GM20431 (cell line): ENCODE measurements around the gene UPK3B.
"Not testable (repeated sequence)": the region's sequence is repeated elsewhere in the genome, so short reads cannot be mapped to it uniquely, and the experiment has no call there.

Source experiments
- in situ Hi-C: fragments of 300-500 bp; cut with MseI, MboI; formaldehyde crosslinking; loops from one replicate; pipeline ENCODE4 v1.15.0; 2020; ENCODE audit warnings: low sequenced_read_pairs; ENCODE audit not compliant: unreplicated experiment

Gene UPK3B

GRCh38 chr7:76512941-76513816 lies 2.8 kb downstream of the UPK3B start:
- in situ Hi-C loops: no loop called here

- in situ Hi-C loops: no loop called here
Measured at GRCh38 chr7:76513817-76514799, 3.8 kb downstream of the UPK3B start.

- in situ Hi-C loops: no loop called here
Measured at GRCh38 chr7:76514926-76515771, 4.8 kb downstream of the UPK3B start.

- in situ Hi-C loops: no loop called here
Measured at GRCh38 chr7:76515999-76516443, 5.7 kb downstream of the UPK3B start.

- in situ Hi-C loops: not testable (repeated sequence)
Measured at GRCh38 chr7:76516932-76517331, 6.6 kb downstream of the UPK3B start.

DNA sequence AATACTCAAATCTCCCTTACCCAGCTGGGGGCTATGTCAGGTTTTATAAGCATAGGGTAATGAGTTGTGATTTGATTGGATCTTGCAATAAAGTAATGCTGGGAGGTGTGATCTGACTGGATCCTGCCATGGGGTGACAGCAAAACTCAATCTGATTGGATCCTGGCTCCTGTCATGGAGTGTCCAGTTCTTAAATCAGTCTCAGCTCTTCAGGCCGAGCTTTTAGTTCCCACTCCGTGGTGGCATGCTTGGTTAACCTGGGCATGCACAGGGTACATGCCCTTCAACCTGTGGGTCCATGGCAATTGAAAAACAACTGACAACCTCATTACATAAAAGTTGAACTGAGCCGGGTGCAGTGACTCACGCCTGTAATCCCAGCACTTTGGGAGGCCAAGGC lies 15.8 kb downstream of the UPK3B start:
- in situ Hi-C loops: not testable (repeated sequence)

- in situ Hi-C loops: not testable (repeated sequence)
Measured at GRCh38 chr7:76531643-76532042, 21.3 kb downstream of the UPK3B start.

DNA sequence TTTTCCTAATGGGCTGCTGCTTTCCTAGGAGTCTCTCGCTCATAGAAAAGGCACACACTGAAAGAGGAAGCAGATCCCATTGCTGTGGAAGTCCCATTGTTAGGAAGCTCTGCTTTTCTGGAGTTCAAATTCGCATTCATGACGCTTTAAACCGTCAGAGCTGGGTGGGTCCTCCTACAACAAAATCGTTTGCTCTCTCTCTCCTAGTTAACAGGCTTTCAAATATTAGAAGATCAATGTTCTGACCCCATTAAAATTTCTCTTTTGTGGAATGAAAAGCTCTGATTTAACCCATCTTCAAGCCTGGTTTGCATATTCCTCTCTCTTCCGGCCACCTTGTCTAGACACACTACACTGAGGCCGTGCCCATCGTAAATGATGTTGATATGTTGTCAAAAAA lies 32.8 kb downstream of the UPK3B start, which contains the start of gene SPDYE16:
Gene SPDYE16, minus strand, starts transcription at position 101 of the 400 bp plus-strand sequence. CDS start 1,838 bp downstream, outside the sequence.
- in situ Hi-C loops: not testable (repeated sequence)

DNA sequence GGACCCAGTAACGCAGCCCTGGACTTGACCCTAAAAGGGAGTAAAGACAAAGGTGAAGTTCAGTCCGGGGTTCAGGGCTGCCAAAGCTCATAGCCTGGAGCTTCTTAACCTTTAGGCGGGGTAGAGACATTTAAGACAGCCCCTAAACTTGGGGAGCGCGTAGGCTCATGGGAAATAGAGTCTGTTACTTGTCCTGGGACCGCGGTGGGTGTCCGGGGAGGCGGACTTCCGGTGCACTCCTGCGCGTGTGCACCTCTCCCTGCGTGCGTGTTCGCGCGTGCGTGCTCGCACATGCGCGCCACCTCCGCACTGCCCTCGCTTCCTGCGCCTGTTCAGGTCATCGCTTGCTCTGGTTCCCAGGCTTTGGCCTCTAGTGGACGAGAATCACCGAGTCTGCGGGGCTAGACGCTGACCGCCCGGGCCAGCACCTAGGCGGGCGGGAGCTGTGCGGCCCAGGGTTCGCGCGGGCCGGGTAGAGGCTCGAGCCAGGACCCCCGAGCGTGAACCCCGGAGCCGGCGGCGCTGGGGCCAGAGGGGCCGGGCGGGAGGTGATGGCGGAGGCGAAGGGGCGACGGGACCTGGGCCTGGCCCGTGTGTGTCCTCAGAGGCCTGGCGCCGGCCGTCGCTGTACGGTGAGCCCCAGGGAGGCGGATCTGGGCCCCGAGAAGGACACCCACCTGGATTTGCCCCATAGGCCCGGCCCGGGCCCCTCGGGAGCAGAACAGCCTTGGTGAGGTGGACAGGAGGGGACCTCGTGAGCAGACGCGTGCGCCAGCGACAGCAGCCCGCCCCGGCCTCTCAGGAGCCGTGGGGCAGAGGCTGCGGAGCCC lies 38.9 kb downstream of the UPK3B start:
- in situ Hi-C loops: not testable (repeated sequence)

DNA sequence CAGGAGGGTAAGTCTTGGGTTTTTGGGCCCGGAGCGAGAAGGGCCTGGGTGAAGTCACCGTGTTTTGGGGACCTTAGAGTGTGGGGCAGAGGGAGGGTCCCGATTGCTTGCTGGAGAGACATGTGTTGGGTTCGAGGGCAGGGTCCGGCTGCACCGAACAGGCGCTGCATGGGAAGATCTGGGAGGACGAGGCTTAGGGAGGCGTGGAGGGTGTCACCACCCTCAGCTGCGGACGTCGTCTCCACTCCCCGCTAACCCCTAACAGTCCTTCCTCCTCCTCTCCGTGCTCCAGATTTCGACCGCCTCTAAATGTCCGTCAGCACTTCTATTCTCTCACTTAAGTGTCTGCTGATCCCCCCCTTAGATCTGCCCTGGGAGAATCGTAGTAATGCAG lies 39.5 kb downstream of the UPK3B start:
- in situ Hi-C loops: not testable (repeated sequence)

GRCh38 chr7:76551992-76552391 lies 41.6 kb downstream of the UPK3B start:
- in situ Hi-C loops: not testable (repeated sequence)

DNA sequence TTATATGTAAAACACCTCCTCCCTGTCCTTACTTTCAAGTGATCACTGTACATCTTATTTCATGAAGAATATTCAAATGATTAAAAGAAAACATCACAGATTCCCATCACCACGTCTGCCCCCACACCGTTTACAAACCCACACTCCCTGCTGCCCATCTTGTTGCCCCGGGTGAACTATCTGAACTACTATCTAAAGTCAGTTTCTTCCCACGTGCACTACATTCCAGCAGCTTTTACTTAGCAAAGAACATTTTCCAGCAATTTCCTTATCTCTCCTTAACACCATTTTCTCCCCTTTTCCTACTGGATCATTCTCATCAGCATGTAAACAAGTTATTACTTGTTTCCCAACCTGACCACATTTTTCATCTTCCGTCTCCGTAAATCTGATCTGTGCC lies 49.3 kb downstream of the UPK3B start:
- in situ Hi-C loops: not testable (repeated sequence)

GRCh38 chr7:76560157-76560556 lies 49.8 kb downstream of the UPK3B start:
- in situ Hi-C loops: not testable (repeated sequence)

- in situ Hi-C loops: not testable (repeated sequence)
Measured at GRCh38 chr7:76561342-76561741, 51.0 kb downstream of the UPK3B start.

DNA sequence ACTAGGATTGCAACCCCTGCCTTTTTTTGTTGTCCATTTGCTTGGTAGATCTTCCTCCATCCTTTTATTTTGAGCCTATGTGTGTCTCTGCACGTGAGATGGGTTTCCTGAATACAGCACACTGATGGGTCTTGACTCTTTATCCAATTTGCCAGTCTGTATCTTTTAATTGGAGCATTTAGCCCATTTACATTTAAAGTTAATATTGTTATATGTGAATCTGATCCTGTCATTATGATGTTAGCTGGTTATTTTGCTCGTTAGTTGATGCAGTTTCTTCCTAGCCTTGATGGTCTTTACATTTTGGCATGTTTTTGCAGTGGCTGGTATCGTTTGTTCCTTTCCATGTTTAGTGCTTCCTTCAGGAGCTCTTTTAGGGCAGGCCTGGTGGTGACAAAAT lies 54.6 kb downstream of the UPK3B start:
- in situ Hi-C loops: not testable (repeated sequence)
